Esophagus muscularis mucosa (tissue), 4 donors: ENCODE measurements around the gene NBPF3. TPM values are rescaled to one million over a fixed set of nuclear protein-coding genes. Genes with fewer than 3 reads are reported as not detected.
"Not testable (repeated sequence)": the region's sequence is repeated elsewhere in the genome, so short reads cannot be mapped to it uniquely, and the experiment has no call there.

ENCODE experiments used
- DNase-seq: peaks from one replicate; pipeline ENCODE4 v3.0.0-alpha.2; 2017; ENCODE audit errors: extremely low spot score
- H3K27ac ChIP-seq, 4 donors: fragments of 200-600 bp; sonication (generic); replicated peaks in 1 of 4; 1 replicate in 3 of 4; 2 replicates in 1 of 4; pipeline ENCODE4 v1.5.1; 2016 to 2019; ENCODE audit warnings: mild to moderate bottlenecking in 1 of 4
- H3K27me3 ChIP-seq, 4 donors: fragments of 200-600 bp; sonication (generic); one replicate each; pipeline versions ENCODE4 v1.5.1 to v1.6.0; 2016 to 2019
- H3K36me3 ChIP-seq, 4 donors: fragments of 200-600 bp; sonication (generic); one replicate each; pipeline ENCODE4 v1.5.1; 2016 to 2019
- H3K4me1 ChIP-seq, 4 donors: fragments of 200-600 bp; sonication (generic); one replicate each; pipeline ENCODE4 v1.5.1; 2016 to 2019
- H3K4me3 ChIP-seq, 4 donors: fragments of 200-600 bp; sonication (generic); 1 replicate in 2 of 4; 2 replicates in 2 of 4; pipeline ENCODE4 v1.5.1; 2016 to 2019; ENCODE audit warnings: mild to moderate bottlenecking in 4 of 4, moderate library complexity in 1 of 4
- H3K9me3 ChIP-seq, 4 donors: fragments of 200-600 bp; sonication (generic); 1 replicate in 3 of 4; 2 replicates in 1 of 4; pipeline ENCODE4 v1.5.1; 2016 to 2019
- CTCF ChIP-seq, 3 experiments: fragments of 200-600 bp in 2 of 3; fragments of 450-650 bp in 1 of 3; sonication (generic) in 2 of 3; IDR thresholded peaks; one replicate each; pipeline ENCODE4 v1.5.1; 2017 to 2019; ENCODE audit warnings: antibody characterized with exemption in 3 of 3, mild to moderate bottlenecking in 2 of 3, moderate library complexity in 1 of 3
- EP300 ChIP-seq: sonication (generic); formaldehyde crosslinking; IDR thresholded peaks from one replicate; pipeline ENCODE4 v1.6.1; 2017; ENCODE audit warnings: antibody characterized with exemption
- POLR2A ChIP-seq: fragments of 450-650 bp; IDR thresholded peaks from one replicate; pipeline ENCODE4 v1.6.1; 2017; ENCODE audit warnings: antibody characterized with exemption, moderate library complexity, mild to moderate bottlenecking, low read depth
- POLR2AphosphoS5 ChIP-seq, 2 donors: sonication (generic); formaldehyde crosslinking; IDR thresholded peaks; one replicate each; pipeline ENCODE4 v1.6.1; 2017; ENCODE audit warnings: antibody characterized with exemption in 2 of 2
- WGBS: methylation state at CpG from one replicate; pipeline ENCODE4 v1.1.5; 2018; 5-methylcytosine and 5-hydroxymethylcytosine counted together
- intact Hi-C: fragments of 100-400 bp; cut with DNase I; formaldehyde crosslinking; loops from one replicate; pipeline ENCODE4 v1.15.1; 2023
- total RNA-seq, 4 donors: library from RNA; depleted of rRNA; stranded (reverse); fragments of >200 nt; gene quantifications; one replicate each; pipeline versions ENCODE4 v1.1.0 to v1.2.1, GENCODE V29; 2016

NBPF3 gene
- total RNA-seq, 4 donors from 2014 or later = 5.8 to 13.1 (median 9.0) TPM

DNA sequence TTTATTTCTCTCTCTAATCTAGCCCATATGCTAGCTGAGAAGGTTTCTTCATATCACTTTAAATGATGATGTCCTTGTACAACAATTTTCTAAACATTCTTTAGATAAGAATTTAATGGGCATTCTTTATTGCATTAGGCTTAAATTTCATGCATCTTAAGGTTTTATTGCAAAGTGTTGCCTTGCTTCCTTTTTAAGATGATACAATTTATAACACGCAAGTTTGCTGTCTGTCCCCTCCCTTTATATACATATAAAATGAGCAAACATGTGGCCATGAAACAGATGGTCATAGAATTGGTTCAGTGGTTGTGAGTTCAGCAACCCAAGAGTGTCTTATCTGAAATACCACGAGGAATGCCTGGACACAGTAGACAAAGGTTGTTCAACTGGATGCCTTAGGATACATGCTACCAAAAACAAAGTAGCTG is 12.1 kb downstream of the NBPF3 start:
- peaks cover 0 to 10% (median 2%) of the 10 kb centered on the region in 4 donors for H3K36me3 ChIP-seq
- H3K4me1 ChIP-seq = peaks cover 0 to 15% (median 8%) of the 10 kb centered on the region in 4 donors
- intact Hi-C loops = no loop called here
- no peaks in the 10 kb centered on the region for H3K27me3 ChIP-seq
- 89% methylated on average over 2 of the region's 2 CpGs for WGBS
- H3K9me3 ChIP-seq = no peaks in the 10 kb centered on the region
- no peak for DNase-seq
- no peak overlapping the region for H3K4me3 ChIP-seq
- no peak for TF ChIP-seq POLR2AphosphoS5 (IDR thresholded peaks at IDR 0.05)
- no peak for TF ChIP-seq EP300
- TF ChIP-seq CTCF (IDR thresholded peaks at IDR 0.05) = no peak
- no peak for TF ChIP-seq POLR2A
- no peak overlapping the region for H3K27ac ChIP-seq

DNA sequence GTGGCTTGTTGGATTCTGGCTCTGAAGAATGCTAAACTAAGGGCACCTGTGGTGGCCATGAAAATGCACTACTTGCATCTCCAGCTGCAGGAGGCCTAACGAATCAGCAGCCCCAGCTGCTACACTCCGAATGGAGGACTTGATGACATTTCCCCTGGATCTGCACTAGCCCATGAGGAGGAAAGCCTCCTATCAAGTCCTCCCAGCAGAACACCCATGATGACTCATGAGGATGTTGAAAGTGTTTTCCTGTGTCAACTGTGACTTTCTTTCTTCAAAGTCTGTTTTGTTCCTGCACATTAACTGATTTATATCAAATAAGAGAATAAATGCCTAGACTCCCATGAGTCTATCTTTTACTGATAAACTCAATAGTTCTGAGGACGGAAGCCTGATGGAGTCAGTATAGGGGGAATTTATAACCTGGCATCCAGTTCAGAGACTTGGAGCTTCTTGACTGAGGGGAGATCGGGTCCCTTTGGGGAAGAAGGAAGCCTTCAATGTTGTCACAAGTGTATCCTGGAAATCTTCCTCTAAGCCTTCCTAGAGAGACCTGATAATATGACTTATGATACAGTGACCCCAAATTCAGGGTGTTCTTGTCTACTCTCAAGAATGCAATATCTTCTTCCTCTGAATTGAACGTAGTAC is 14.2 kb downstream of the NBPF3 start:
- DNase-seq, H3K4me3 ChIP-seq, H3K27ac ChIP-seq, H3K9me3 ChIP-seq, intact Hi-C loops, H3K27me3 ChIP-seq, H3K36me3 ChIP-seq: not testable (repeated sequence)
- H3K4me1 ChIP-seq = peaks cover 0 to 15% (median 8%) of the 10 kb centered on the region in 4 donors
- WGBS = 87% methylated on average over 4 of the region's 5 CpGs

DNA sequence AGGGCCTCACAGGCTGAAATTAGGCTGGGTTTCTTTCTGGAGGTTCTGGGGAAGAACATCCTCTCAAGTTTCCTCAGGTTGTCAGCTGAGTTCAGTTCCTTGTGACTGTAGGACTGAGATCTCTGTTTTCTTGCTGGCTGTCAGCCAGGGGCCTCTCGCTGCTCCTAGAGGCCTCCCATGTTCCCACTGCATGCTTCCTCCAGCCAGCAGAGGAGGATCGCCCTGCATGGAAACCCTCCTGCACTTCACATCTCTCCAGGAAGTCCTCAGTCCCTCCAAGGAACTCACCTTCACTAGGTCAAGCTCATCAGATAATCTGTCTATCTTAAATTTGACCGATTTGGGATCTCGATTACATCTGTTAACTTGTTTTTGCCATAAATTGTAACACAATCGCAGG is 15.0 kb downstream of the NBPF3 start:
- peaks cover 0 to 15% (median 8%) of the 10 kb centered on the region in 4 donors for H3K4me1 ChIP-seq

GRCh38 chr1:21457654-21458053 is 17.7 kb downstream of the NBPF3 start:
- DNase-seq = no peak
- intact Hi-C loops = no loop called here
- TF ChIP-seq EP300 (no peak), POLR2AphosphoS5 (IDR thresholded peaks at IDR 0.05) (no peak), POLR2A (no peak), CTCF (IDR thresholded peaks at IDR 0.05) (no peak)
- no peaks in the 10 kb centered on the region for H3K4me1 ChIP-seq
- H3K27me3 ChIP-seq = no peaks in the 10 kb centered on the region
- peaks cover 0 to 5% (median 2%) of the 10 kb centered on the region in 4 donors for H3K36me3 ChIP-seq
- no peak overlapping the region for H3K4me3 ChIP-seq
- 93% methylated on average over 1 of the region's 1 CpG for WGBS
- no peak overlapping the region for H3K27ac ChIP-seq
- H3K9me3 ChIP-seq = no peaks in the 10 kb centered on the region

More for the DNA sequence above, 15.0 kb downstream of the NBPF3 start:
- intact Hi-C loops, H3K27ac ChIP-seq, H3K36me3 ChIP-seq, H3K9me3 ChIP-seq, DNase-seq, H3K4me3 ChIP-seq, H3K27me3 ChIP-seq: not testable (repeated sequence)
- 85% methylated on average over 4 of the region's 5 CpGs for WGBS

- H3K27me3 ChIP-seq, H3K4me1 ChIP-seq, H3K9me3 ChIP-seq, intact Hi-C loops, H3K27ac ChIP-seq, DNase-seq, H3K4me3 ChIP-seq: not testable (repeated sequence)
- H3K36me3 ChIP-seq = peaks cover 0 to 18% (median 2%) of the 10 kb centered on the region in 4 donors
Observed at GRCh38 chr1:21465127-21465526, 25.2 kb downstream of the NBPF3 start.

DNA sequence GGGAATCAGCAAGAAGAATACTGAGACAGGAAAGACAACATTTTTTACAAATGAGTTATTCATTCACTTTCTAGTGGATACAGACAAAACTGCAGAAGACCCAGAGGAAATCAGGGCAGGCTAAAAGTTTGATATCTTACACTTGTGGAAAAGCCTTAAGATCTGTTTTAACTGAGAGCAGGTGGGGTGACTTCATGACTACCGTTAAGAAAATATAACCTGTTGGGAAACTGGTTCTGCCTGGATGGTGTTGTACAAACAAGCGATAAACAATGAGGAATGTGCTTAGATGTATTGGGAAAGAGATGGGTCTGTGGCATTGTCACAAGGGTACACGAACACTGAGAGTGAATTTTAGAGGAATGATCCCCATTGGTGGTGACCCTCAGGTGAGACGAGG is 28.0 kb downstream of the NBPF3 start:
- H3K4me1 ChIP-seq, H3K4me3 ChIP-seq, intact Hi-C loops, H3K9me3 ChIP-seq, DNase-seq, H3K27me3 ChIP-seq, H3K27ac ChIP-seq: not testable (repeated sequence)
- WGBS = 88% methylated on average over 4 of the region's 4 CpGs
- peaks cover 0 to 47% (median 17%) of the 10 kb centered on the region in 4 donors for H3K36me3 ChIP-seq

- Histone ChIP-seq H3K27ac (no peak overlapping the region), H3K4me1 (no peaks in the 10 kb centered on the region), H3K4me3 (no peak overlapping the region), H3K9me3 (no peaks in the 10 kb centered on the region), H3K36me3 (peaks cover 0 to 53% (median 23%) of the 10 kb centered on the region in 4 donors), H3K27me3 (no peaks in the 10 kb centered on the region)
- WGBS = 50% methylated on average over 10 of the region's 10 CpGs
- TF ChIP-seq EP300 (no peak), CTCF (IDR thresholded peaks at IDR 0.05) (peak in 1 of 3 experiments; percentile 22), POLR2AphosphoS5 (IDR thresholded peaks at IDR 0.05) (no peak), POLR2A (no peak)
- intact Hi-C loops = no loop called here
- peak; percentile 80 for DNase-seq
Observed at GRCh38 chr1:21468599-21468998, 28.7 kb downstream of the NBPF3 start.
